EL (cell line): ENCODE results near the gene AFG1L.
"Not testable (repeated sequence)": the region's sequence is repeated elsewhere in the genome, so short reads cannot be mapped to it uniquely, and the experiment has no call there.

Experiments
- DNase-seq: peaks from one replicate; pipeline ENCODE4 v3.0.0-alpha.2; 2016

Gene AFG1L

DNA sequence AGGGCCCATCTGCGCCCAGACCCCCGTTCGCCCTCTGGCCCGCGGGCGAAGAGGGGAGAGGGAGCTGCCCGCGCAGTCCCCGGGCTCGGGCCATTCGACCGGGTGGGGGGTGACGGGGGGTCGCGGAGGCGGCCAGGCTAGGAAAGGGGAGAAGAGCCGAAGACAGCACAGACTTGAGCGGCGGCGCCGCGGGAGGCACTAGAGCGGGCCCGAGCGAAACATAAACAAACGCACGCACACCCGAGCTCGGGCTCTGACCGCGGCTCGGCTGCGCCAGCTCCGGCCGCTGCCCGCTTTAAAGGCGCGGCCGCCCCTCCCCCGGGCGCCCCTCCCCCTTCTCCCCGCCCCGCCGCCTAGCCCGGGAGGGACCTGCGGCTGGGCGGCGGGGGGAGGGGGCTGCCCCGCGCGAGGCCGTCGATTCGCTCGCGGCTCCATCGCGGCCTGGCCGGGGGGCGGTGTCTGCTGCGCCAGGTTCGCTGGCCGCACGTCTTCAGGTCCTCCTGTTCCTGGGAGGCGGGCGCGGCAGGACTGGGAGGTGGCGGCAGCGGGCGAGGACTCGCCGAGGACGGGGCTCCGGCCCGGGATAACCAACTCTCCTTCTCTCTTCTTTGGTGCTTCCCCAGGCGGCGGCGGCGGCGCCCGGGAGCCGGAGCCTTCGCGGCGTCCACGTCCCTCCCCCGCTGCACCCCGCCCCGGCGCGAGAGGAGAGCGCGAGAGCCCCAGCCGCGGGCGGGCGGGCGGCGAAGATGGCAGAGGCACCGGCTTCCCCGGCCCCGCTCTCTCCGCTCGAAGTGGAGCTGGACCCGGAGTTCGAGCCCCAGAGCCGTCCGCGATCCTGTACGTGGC lies 265.8 kb downstream of the AFG1L start, which contains the start of gene FOXO3:
TSS of gene FOXO3 (plus strand) at position 455 of the 846 bp plus-strand sequence. CDS start at position 747, 292 bp downstream.
- peak; percentile 92 for DNase-seq

DNA sequence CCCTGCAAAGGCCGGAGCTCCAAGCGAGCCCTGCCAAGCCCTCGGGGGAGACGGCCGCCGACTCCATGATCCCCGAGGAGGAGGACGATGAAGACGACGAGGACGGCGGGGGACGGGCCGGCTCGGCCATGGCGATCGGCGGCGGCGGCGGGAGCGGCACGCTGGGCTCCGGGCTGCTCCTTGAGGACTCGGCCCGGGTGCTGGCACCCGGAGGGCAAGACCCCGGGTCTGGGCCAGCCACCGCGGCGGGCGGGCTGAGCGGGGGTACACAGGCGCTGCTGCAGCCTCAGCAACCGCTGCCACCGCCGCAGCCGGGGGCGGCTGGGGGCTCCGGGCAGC lies 266.4 kb downstream of the AFG1L start:
- DNase-seq, result not testable (repeated sequence)

DNA sequence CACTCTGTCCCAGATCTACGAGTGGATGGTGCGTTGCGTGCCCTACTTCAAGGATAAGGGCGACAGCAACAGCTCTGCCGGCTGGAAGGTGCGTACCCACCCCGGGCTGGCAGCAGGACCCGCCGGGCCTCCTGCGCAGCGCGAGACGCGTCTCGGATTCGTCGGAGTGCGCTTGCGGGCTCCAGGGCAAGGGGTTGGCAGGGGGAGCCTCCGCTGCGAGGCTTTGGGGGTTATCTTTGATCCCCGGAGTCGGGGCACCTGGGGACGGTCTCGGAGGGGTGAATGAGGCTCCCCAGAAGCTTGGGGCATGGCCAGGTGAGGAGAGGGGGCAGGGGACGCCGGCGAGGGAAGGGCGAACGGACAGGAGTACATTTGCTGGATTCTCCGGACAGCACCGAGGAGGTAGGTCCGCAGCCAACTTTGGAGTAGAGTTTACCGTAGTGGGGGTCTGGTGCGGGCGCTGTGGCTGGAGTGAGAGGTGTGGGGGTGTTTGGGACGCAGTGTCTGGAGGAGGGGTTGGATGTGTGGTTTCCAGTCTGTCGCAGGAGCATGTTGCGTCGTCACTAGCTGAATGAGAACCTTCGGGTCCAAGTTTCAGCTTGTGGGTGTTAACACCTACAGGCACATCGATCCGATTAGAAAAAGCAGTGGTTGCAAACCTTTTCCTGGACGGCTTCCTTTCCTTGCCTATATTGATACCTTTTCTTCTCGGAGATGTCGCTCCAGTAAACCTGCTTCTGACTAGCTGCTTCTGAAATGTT lies 267.1 kb downstream of the AFG1L start:
- peak; percentile 39 for DNase-seq

DNA sequence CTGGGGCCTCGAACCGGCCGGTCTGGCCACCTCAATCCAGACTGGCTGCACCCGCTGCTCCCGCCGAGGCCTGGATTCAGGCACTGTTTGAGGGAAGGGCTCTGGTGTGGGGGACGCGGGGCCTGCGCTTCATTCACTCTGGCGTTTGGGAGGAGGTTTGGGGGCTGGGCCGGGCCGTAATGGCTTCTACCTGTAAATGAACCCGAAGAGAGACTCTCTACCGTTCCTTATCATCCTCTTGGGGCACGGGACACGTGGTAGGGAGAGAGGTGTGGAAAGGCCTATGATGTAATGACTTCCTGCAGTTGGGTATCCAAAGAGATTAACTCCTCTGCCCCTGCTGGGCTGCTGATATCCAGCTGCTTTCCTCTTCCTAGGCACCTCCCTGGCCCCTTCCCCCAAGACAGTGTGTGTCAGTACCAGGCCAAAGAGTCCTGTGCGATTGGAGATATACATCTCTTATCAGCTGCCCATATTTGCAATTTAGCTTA lies 267.7 kb downstream of the AFG1L start:
- DNase-seq, result peak; percentile 90

DNA sequence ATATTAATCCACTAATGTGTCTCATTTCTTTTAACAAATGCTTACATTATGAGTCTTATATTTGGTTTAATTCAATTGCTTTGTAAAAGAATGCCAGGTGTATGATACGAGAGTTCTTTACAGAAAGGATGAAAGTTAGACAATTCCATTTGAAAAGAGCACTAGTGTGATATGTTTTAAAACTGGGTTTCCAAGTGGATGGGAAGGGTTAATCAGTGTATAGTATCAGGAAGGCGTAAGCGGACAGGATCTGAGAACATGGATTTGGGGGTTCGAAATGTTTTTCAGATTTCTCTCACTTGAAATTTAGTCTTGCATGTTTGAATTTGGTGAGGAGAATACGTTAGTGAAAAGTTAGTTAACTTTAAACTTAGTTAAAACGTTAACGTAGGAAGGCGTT lies 268.4 kb downstream of the AFG1L start:
- DNase-seq, result no peak

DNA sequence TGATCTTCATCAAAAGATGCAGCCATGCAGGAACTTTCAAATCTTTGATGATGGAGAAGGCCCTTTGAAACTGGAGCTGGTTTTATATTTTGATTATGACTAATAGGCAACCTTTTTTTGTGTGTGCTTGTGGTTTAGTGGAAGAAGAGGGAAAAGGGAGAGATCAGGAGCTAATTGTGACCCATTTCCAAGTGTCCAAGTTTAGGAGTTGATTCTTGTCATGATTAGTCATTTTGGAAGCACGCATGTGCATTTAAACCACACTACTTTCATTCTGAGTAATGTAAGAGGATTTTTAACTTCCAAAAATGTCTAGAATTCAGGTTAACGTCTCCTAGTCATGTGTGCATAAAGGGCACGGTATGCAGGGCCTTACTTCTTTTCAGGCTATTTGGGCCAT lies 269.3 kb downstream of the AFG1L start:
- DNase-seq, result peak; percentile 97

DNA sequence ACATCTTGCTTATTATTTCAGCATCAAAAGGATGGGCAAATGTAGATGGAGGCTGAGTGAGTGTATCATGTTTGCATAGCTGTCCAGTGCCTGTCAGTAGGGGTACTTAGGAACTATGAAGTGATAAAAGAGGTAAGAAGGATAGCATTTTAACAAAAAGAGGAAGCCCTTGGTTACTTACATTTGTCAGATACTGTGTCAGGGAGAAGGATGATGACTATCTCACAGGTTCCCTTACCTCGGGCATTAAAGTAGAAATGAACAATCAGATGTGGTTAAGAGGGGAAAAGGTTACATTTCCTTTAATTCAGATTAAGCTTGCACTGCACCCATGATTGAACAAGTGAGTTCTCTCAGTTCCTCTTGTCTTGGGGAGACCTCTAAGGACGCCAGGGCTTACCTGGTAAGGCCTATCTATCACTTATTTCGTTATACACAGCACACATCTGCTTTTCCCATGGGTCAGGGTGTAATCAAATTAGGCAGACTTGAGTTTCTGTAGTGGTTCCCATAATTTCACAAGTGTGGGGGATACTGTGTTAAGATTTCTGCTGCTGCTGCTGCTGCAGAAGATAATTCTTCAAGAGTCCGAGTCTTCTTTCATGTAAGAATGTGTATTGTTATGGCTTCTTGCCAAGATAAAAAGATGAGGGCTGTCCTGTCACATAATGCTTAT lies 270.4 kb downstream of the AFG1L start:
- DNase-seq, result peak; percentile 34

DNA sequence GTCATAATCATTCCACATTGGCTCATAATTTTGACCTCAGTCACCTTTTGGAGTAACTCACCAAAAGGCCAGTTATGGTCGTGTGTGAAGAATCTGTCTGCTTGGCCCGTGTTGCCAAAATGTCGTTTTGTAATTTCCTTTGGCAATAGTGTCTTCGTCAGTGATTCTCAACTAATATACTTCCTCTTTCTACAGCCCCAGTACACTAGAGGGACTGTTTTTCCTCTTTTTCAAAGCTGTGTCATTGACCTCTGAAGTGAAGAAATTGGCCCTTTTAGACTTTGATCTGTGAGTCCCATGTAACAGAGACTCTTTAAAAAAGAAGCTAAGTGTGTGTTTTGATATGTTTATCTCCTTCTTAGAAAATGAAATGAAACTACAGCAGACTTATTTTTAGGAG lies 271.0 kb downstream of the AFG1L start:
- peak; percentile 87 for DNase-seq

DNA sequence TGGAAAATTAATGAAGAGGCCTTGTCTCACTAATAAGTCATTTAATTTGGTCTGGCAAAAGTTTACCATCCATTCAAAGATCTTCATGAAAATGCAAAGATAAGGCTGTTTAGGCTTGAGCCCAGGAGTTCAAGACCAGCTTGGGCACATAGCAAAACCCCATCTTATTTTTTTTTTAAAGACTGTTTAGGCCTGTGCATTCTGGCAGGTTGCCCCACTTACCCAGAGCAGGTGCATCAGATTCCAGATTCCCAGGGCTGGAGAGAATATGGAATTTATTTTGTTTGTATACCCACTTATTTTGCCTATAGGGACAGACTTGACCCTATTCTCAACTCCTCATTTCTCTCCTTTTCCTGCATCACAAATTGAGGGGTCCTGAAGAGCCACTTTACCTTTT lies 271.6 kb downstream of the AFG1L start:
- DNase-seq, result no peak

DNA sequence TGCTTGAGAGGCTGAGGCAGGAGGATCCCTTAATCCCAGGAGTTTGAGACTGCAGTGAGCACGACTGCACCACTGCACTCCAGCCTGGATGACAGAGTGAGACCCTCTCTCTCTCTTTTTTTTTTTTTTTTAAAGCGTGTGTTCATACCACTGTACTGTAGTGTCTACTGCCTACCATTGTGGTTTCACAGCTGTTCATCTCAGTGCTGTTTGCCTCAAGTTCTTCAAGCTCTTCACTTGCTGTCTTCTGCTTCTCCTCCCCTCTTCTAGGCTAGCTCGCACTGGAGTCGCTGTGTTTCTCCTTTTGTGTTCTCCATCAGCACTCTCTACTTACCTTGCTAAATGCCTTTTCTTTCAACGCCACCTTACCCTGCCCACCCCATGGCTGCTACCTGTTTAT lies 273.2 kb downstream of the AFG1L start:
- DNase-seq, result no peak

DNA sequence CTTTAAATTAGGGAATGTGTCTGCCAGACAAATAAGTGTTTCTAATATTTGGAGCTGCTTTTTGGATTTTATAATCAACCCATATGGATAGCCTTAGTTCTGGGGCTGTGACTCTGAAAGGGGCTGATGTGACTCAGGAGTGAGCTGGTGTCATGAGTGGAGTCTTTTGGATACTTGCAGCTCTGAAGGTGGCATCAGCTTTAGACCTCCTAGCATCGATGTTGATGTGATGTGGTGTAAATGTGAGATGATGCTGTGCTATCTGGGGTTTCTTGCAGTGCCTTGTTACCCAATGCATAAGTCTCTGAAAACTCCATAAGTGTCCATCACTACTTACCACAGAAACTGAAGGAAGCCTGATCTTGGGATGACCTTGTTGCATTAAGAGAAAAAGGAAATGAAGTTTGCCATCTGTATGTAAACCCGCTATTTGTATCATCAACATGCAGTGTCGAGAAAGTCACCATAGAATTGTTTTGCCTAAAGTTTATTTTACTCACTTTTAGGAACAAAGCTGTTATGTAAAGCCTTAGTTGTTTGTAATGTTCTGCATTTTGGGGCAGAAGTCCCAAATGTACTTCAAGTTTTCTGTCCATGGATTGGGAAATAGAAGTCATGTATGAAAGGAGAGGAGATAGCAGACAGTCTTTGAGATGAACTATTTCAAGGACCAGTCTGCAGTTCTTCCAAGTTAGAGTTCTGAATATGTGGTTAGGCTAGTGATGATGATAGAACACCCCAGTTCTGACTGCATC lies 273.9 kb downstream of the AFG1L start:
- DNase-seq, result no peak

DNA sequence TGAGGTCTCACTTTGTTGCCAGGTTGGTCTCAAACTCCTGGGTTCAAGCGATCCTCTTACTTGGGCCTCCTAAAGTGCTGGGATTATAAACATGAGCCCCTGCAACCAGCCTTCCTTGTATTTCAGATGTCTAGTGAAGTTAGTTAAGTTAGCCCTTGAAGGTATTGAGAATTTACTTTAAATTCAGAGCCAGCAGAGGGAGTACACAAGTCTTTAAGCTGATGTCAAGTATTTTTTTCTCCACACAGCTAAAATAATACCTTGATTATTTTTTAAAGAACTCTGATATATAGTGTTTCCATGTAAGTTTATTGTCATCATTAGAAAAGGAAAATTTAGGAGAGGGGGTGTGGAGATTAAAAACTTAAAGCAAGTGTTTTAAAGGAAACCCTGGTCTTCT lies 275.7 kb downstream of the AFG1L start:
- no peak for DNase-seq

DNA sequence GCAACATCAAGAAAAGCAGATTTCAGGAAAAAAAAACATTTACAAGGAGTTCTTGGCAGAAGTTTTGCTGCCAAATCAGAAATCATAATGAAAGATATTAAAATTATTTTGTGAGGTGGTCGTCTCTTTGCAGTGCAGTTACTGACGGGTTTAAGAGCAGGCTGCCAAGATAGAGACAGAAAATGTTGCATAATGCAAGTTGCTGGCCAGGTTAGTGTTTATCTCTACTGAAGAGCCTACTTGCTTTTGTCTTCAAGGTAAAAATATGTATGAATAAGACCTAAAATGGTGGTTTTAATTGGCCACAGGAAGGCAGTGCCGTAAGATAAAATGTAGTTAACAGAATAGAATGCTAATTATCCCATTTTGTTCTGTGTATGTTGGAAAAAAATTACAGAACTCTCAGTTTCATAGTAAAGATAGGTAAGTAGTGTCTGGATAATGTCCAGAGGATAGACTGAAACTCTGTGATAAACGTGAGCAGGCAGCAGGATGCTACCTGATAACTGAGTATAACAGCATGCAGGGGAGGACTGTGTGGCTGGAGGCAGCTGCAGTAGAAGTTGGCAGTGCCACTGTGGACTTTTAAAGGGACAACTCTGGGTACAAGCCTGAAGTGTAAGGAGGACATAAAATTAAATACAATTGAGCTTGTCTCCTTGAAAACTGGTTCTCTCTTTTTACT lies 279.7 kb downstream of the AFG1L start:
- DNase-seq, result no peak
